OCI-LY1 (cell line): ENCODE results near the gene MPEG1.

ENCODE experiments used
- CTCF ChIP-seq: fragments of 200-600 bp; sonication (generic), shearing (Covaris generic); IDR thresholded peaks from 2 replicates; pipeline ENCODE4 v1.5.1; 2017; ENCODE audit warnings: mild to moderate bottlenecking, antibody characterized with exemption, low read length, moderate library complexity, mixed read lengths
- EZH2 ChIP-seq: fragments of 200-600 bp; sonication (generic), shearing (Covaris generic); IDR thresholded peaks from 2 replicates; pipeline ENCODE4 v1.8.0; 2017; ENCODE audit warnings: borderline replicate concordance, mixed run types, mild to moderate bottlenecking, antibody characterized with exemption, low read length, moderate library complexity, mixed read lengths

- TF ChIP-seq CTCF, result no peak
- TF ChIP-seq EZH2, result no peak
Observed at GRCh38 chr11:59214141-59214893, 1.6 kb upstream of the MPEG1 start.
